Hindlimb muscle (tissue), 1 donor: Measurements from ENCODE around the gene C4A. TPM values are rescaled to one million over a fixed set of nuclear protein-coding genes. Genes with fewer than 3 reads are reported as not detected.

Source experiments
- polyA plus RNA-seq: library from polyadenylated mRNA; unstranded; fragments of 120-200 nt; gene quantifications from one replicate; pipeline ENCODE4 v1.2.1, GENCODE V29; 2013; ENCODE audit not compliant: insufficient read length

The C4A gene
- polyA plus RNA-seq, 1 donor: 55.9 TPM

Other genes starting within 250 kb of the C4A start
- 116 TPM for gene CLIC1, start 245.5 kb upstream of the C4A start, polyA plus RNA-seq
- gene MSH5, start 242.1 kb upstream of the C4A start, polyA plus RNA-seq: 14.4 TPM
- 2.4 TPM for gene SAPCD1, start 219.4 kb upstream of the C4A start, polyA plus RNA-seq
- 2.5 TPM for gene VWA7, start 204.7 kb upstream of the C4A start, polyA plus RNA-seq
- gene VARS1, start 186.3 kb upstream of the C4A start, polyA plus RNA-seq: 48.6 TPM
- gene LSM2, start 175.1 kb upstream of the C4A start, polyA plus RNA-seq: 51.7 TPM
- gene HSPA1L, start 166.8 kb upstream of the C4A start, polyA plus RNA-seq: 3.7 TPM
- gene HSPA1A, start 166.5 kb upstream of the C4A start, polyA plus RNA-seq: 84.3 TPM
- gene HSPA1B, start 154.3 kb upstream of the C4A start, polyA plus RNA-seq: 61.2 TPM
- 17.7 TPM for gene NEU1, start 119.2 kb upstream of the C4A start, polyA plus RNA-seq
- 0.23 TPM for gene SLC44A4, start 103.1 kb upstream of the C4A start, polyA plus RNA-seq
- gene EHMT2, start 84.4 kb upstream of the C4A start, polyA plus RNA-seq: 33.6 TPM
- 10.9 TPM for gene ZBTB12, start 80.0 kb upstream of the C4A start, polyA plus RNA-seq
- gene C2, start 54.3 kb upstream of the C4A start, polyA plus RNA-seq: 11.1 TPM
- 1.7 TPM for gene CFB, start 36.0 kb upstream of the C4A start, polyA plus RNA-seq
- gene NELFE, start 23.1 kb upstream of the C4A start, polyA plus RNA-seq: 69.7 TPM
- gene SKIC2, start 22.9 kb upstream of the C4A start, polyA plus RNA-seq: 28.5 TPM
- 16.8 TPM for gene DXO, start 9.9 kb upstream of the C4A start, polyA plus RNA-seq
- 67.2 TPM for gene C4B, start 32.7 kb downstream of the C4A start, polyA plus RNA-seq
- gene CYP21A2, start 56.4 kb downstream of the C4A start, polyA plus RNA-seq: 1.8 TPM
- 125 TPM for gene TNXB, start 127.3 kb downstream of the C4A start, polyA plus RNA-seq
- 49.0 TPM for gene ATF6B, start 146.2 kb downstream of the C4A start, polyA plus RNA-seq
- 3.6 TPM for gene FKBPL, start 148.2 kb downstream of the C4A start, polyA plus RNA-seq
- 1.6 TPM for gene PRRT1, start 169.9 kb downstream of the C4A start, polyA plus RNA-seq
- gene PPT2, start 172.1 kb downstream of the C4A start, polyA plus RNA-seq: 42.8 TPM
- 29.5 TPM for gene EGFL8, start 182.5 kb downstream of the C4A start, polyA plus RNA-seq
- gene AGPAT1, start 194.0 kb downstream of the C4A start, polyA plus RNA-seq: 66.1 TPM
- gene RNF5, start 196.3 kb downstream of the C4A start, polyA plus RNA-seq: 50.9 TPM
- 6.7 TPM for gene AGER, start 202.2 kb downstream of the C4A start, polyA plus RNA-seq
- 109 TPM for gene PBX2, start 208.1 kb downstream of the C4A start, polyA plus RNA-seq
- gene GPSM3, start 210.6 kb downstream of the C4A start, polyA plus RNA-seq: 9.9 TPM
- gene NOTCH4, start 242.0 kb downstream of the C4A start, polyA plus RNA-seq: 25.1 TPM